ENCODE data around the gene OXLD1.

- no peak for TF ChIP-seq POLR2A (IDR thresholded peaks at IDR 0.05)
- TF ChIP-seq EP300 (IDR thresholded peaks at IDR 0.05), result no peak
These were observed 35.1 kb upstream of the OXLD1 start for GRCh38 chr17:81701288-81702071.
